Skeletal muscle satellite cell (primary cell): Measurements from ENCODE around the gene PIK3C2B.
A peak's percentile ranks its signal among the peaks of the same experiment; 100 is the strongest.

Source experiments
- H3K27me3 ChIP-seq: 2 replicates; pipeline ENCODE4 v1.7.0; 2013; ENCODE audit warnings: low read length; ENCODE audit not compliant: control insufficient read depth, insufficient read depth
- H3K36me3 ChIP-seq: 2 replicates; pipeline ENCODE4 v1.7.0; 2013; ENCODE audit warnings: mild to moderate bottlenecking, control low read depth, low read length; ENCODE audit not compliant: insufficient read depth
- H3K4me1 ChIP-seq: 2 replicates; pipeline ENCODE4 v1.7.0; 2013; ENCODE audit warnings: low read length; ENCODE audit not compliant: control insufficient read depth, insufficient read depth
- H3K4me2 ChIP-seq: 2 replicates; pipeline ENCODE4 v1.7.0; 2013; ENCODE audit warnings: mild to moderate bottlenecking, low read length
- H3K4me3 ChIP-seq: 2 replicates; pipeline ENCODE4 v1.7.0; 2013; ENCODE audit warnings: low read length
- H3K9ac ChIP-seq: 2 replicates; pipeline ENCODE4 v1.7.0; 2013; ENCODE audit warnings: mild to moderate bottlenecking, low read depth, low read length, moderate library complexity
- H3K9me3 ChIP-seq: replicated peaks from 2 replicates; pipeline ENCODE4 v1.7.0; 2013; ENCODE audit warnings: mild to moderate bottlenecking, control low read depth, low read length

The PIK3C2B gene

GRCh38 chr1:204506201-204506968 is 11.8 kb upstream of the PIK3C2B start:
- Histone ChIP-seq H3K27me3 (peaks cover 8% of the 10 kb centered on the region), H3K36me3 (no peaks in the 10 kb centered on the region), H3K4me2 (peak overlapping the region; percentile 96), H3K9me3 (no peaks in the 10 kb centered on the region), H3K4me1 (peaks cover 3% of the 10 kb centered on the region), H3K9ac (peak overlapping the region; percentile 54), H3K4me3 (peak overlapping the region; percentile 81)

- Histone ChIP-seq H3K4me1 (peaks cover 3% of the 10 kb centered on the region), H3K4me3 (peak overlapping the region; percentile 72), H3K4me2 (peak overlapping the region; percentile 69), H3K36me3 (no peaks in the 10 kb centered on the region), H3K9me3 (no peaks in the 10 kb centered on the region), H3K27me3 (peaks cover 12% of the 10 kb centered on the region), H3K9ac (peak overlapping the region; percentile 54)
Observed at GRCh38 chr1:204505674-204506200, 11.1 kb upstream of the PIK3C2B start.

GRCh38 chr1:204503913-204504519 is 9.4 kb upstream of the PIK3C2B start:
- H3K4me2 ChIP-seq = no peak overlapping the region
- peaks cover 25% of the 10 kb centered on the region for H3K27me3 ChIP-seq
- no peaks in the 10 kb centered on the region for H3K9me3 ChIP-seq
- H3K36me3 ChIP-seq = no peaks in the 10 kb centered on the region
- H3K9ac ChIP-seq = no peak overlapping the region
- H3K4me3 ChIP-seq = no peak overlapping the region
- H3K4me1 ChIP-seq = peaks cover 3% of the 10 kb centered on the region

DNA sequence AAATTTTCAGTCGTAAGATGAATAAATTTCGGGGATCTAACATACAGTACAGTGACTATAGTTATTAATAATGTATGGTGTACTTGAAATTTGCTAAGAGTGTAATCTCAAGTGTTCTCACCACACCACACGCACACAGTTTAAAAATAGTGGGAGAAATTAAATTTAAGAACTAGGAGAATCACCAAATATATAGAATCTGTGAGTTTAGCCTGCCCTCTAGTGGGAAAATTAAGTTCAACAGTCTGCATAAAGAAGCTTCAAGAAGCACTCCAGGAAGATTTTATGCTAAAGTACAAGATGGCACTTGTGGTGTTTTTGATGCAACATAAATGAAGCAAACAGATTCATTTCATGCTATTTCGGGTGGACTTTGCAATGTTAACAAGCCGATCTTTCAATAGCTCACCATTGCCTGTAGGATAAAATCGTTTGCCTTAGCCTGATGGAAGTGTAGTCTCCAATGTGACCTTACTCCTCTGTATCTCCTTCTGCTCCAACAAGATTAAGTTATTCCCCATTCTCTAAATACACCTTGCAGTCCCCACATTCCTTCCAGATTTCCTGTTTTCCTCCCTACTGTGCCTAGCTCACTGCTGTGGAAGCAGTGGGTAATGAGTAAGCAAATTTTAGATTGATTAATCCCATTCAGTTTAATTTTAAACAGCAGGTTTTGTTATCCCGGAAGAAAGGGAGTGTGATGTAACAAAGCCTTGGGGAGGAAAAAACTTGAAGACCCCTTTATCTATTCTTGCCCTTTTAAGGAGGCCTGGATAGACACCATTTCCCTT is 8.7 kb upstream of the PIK3C2B start:
- Histone ChIP-seq H3K4me1 (peaks cover 3% of the 10 kb centered on the region), H3K9ac (no peak overlapping the region), H3K4me3 (no peak overlapping the region), H3K4me2 (no peak overlapping the region), H3K9me3 (no peaks in the 10 kb centered on the region), H3K36me3 (no peaks in the 10 kb centered on the region), H3K27me3 (peaks cover 30% of the 10 kb centered on the region)

- no peak overlapping the region for H3K4me2 ChIP-seq
- H3K36me3 ChIP-seq = no peaks in the 10 kb centered on the region
- H3K9ac ChIP-seq = no peak overlapping the region
- H3K9me3 ChIP-seq = no peaks in the 10 kb centered on the region
- peaks cover 3% of the 10 kb centered on the region for H3K4me1 ChIP-seq
- H3K4me3 ChIP-seq = no peak overlapping the region
- H3K27me3 ChIP-seq = peaks cover 41% of the 10 kb centered on the region
Observed at GRCh38 chr1:204502241-204502640, 7.6 kb upstream of the PIK3C2B start.

DNA sequence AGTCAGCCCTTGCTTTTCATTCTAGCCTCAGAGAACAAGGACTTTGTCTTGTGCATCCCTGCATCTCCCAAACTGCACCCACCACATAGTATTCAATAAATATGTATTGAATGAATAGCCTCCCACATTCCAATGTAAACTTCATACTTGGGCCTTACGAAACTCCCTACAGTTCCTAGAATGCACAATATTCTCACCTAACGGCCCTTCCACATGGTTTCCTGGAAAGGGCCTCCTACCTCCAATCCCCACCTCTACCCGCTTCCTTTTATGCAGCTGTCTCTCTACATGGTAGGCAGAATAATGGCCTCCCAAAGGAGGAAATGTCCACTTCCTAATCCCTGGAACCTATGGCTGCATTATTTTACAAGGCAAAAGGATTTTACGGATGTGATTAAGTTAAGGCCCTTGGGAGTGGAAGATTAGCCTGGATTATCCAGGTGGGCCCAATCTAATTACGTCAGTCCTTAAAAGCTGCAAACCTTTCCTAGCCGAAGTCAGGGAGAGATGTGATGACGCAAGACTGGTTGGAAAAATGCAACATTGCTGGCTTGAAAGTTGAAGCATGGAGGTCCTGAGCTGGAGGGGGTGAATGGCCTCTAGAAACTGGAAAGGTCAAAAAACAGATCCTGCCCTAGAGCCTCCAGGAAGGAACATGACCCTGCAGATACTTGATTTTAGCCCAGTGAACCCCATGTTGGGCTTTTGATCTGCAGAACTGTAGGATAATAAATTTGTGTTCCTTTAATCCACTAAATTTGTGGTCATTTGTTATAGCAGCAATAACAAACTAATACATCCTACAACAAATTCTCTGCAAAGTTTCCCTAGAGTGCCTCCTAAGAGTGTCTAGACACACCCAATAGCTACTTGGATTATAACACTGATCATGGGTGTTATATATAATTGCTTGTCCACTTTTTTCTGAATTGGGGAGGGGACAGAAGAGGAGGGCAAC is 5.2 kb upstream of the PIK3C2B start:
- H3K9ac ChIP-seq = no peak overlapping the region
- peaks cover 60% of the 10 kb centered on the region for H3K27me3 ChIP-seq
- no peak overlapping the region for H3K4me3 ChIP-seq
- no peak overlapping the region for H3K4me2 ChIP-seq
- no peaks in the 10 kb centered on the region for H3K36me3 ChIP-seq
- H3K4me1 ChIP-seq = peaks cover 3% of the 10 kb centered on the region
- H3K9me3 ChIP-seq = no peaks in the 10 kb centered on the region

- Histone ChIP-seq H3K9ac (no peak overlapping the region), H3K4me1 (peaks cover 9% of the 10 kb centered on the region), H3K4me3 (no peak overlapping the region), H3K9me3 (no peaks in the 10 kb centered on the region), H3K4me2 (no peak overlapping the region), H3K36me3 (no peaks in the 10 kb centered on the region), H3K27me3 (peaks cover 65% of the 10 kb centered on the region)
Observed at GRCh38 chr1:204498981-204499380, 4.4 kb upstream of the PIK3C2B start.

- H3K9me3 ChIP-seq = no peaks in the 10 kb centered on the region
- H3K27me3 ChIP-seq = peaks cover 81% of the 10 kb centered on the region
- no peak overlapping the region for H3K4me2 ChIP-seq
- no peak overlapping the region for H3K4me3 ChIP-seq
- no peak overlapping the region for H3K9ac ChIP-seq
- no peaks in the 10 kb centered on the region for H3K36me3 ChIP-seq
- H3K4me1 ChIP-seq = peaks cover 16% of the 10 kb centered on the region
Observed at GRCh38 chr1:204495777-204496176, 1.2 kb upstream of the PIK3C2B start.

GRCh38 chr1:204495078-204495753 is 611 bp upstream of the PIK3C2B start:
- Histone ChIP-seq H3K4me3 (peak overlapping the region; percentile 72), H3K9me3 (no peaks in the 10 kb centered on the region)

DNA sequence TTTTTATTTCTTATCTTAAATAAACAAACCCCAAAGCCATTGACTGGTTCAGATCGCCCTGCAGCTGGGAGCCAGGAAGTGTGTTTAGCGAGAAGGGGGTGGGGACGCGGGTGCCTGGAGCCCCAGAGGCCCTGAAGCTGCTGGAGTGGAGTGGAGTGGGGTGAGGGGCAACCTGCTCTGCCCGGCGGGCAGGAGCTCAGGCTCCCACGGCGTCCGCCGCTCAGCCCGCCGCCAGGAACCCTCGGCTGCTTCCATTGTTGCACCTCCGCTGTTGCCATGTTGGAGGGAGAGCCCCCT is 673 bp downstream of the PIK3C2B start:
- Histone ChIP-seq H3K4me3 (peak overlapping the region; percentile 72), H3K36me3 (no peaks in the 10 kb centered on the region), H3K9ac (peak overlapping the region; percentile 47), H3K4me1 (peaks cover 16% of the 10 kb centered on the region), H3K9me3 (no peaks in the 10 kb centered on the region), H3K27me3 (peaks cover 78% of the 10 kb centered on the region), H3K4me2 (peak overlapping the region; percentile 94)

More at GRCh38 chr1:204495078-204495753, 611 bp upstream of the PIK3C2B start:
- peak overlapping the region; percentile 94 for H3K4me2 ChIP-seq
- H3K36me3 ChIP-seq = no peaks in the 10 kb centered on the region
- peak overlapping the region; percentile 7 for H3K9ac ChIP-seq
- peaks cover 16% of the 10 kb centered on the region for H3K4me1 ChIP-seq
- H3K27me3 ChIP-seq = peaks cover 82% of the 10 kb centered on the region
